Naive thymus-derived CD4-positive, alpha-beta T cell (primary cell): ENCODE measurements around the gene SEC23B. TPM values are rescaled to one million over a fixed set of nuclear protein-coding genes. Genes with fewer than 3 reads are reported as not detected.

Experiments
- ATAC-seq: fragments of 150-1000 bp; cut with Tn5 transposase; 2 replicates; pipeline ENCODE4 v1.10.0; 2021; ENCODE audit warnings: mild to moderate bottlenecking, moderate library complexity
- CTCF ChIA-PET: fragments of 350-600 bp; sonication (Branson Sonifier 250); formaldehyde crosslinking; loops from one replicate; lab custom pipeline; 2021; ENCODE audit warnings: antibody characterized with exemption; lab: Charles Lee
- POLR2A ChIA-PET: fragments of 350-600 bp; sonication (Branson Sonifier 250); formaldehyde crosslinking; loops from one replicate; lab custom pipeline; 2021; ENCODE audit warnings: antibody characterized with exemption, inconsistent platforms; lab: Charles Lee
- DNase-seq, 9 donors: peaks; one replicate each; pipeline versions ENCODE4 v3.0.0 to v3.0.0-alpha.2; 2020 to 2022; ENCODE audit warnings: mixed read lengths in 1 of 9
- H3K27ac ChIP-seq: one replicate; pipeline ENCODE4 v1.7.0; 2013; ENCODE audit warnings: mild to moderate bottlenecking, low read depth, low read length, moderate library complexity
- H3K27me3 ChIP-seq, 2 donors: one replicate each; pipeline ENCODE4 v1.7.0; 2013; ENCODE audit warnings: low read length in 2 of 2, mild to moderate bottlenecking in 2 of 2, moderate library complexity in 2 of 2; ENCODE audit not compliant: control insufficient read depth in 2 of 2, insufficient read depth in 2 of 2
- H3K36me3 ChIP-seq, 3 experiments: 1 replicate in 2 of 3; 2 replicates in 1 of 3; pipeline ENCODE4 v1.7.0; 2013; ENCODE audit warnings: low read length in 3 of 3, mild to moderate bottlenecking in 3 of 3, moderate library complexity in 1 of 3; ENCODE audit not compliant: insufficient read depth in 3 of 3, control insufficient read depth in 2 of 3
- H3K4me1 ChIP-seq, 2 donors: one replicate each; pipeline ENCODE4 v1.7.0; 2013; ENCODE audit warnings: low read length in 2 of 2, mild to moderate bottlenecking in 2 of 2, moderate library complexity in 1 of 2; ENCODE audit not compliant: control insufficient read depth in 2 of 2, insufficient read depth in 2 of 2
- H3K4me3 ChIP-seq: 2 replicates; pipeline ENCODE4 v1.7.0; 2013; ENCODE audit warnings: mild to moderate bottlenecking, low read length
- H3K9me3 ChIP-seq, 3 experiments: 1 replicate in 2 of 3; 2 replicates in 1 of 3; pipeline ENCODE4 v1.7.0; 2013; ENCODE audit warnings: low read length in 3 of 3; ENCODE audit not compliant: control insufficient read depth in 2 of 3
- H3K27ac Mint-ChIP-seq, 9 donors: one replicate each; pipeline ENCODE4 v1.8.0; 2020 to 2022; ENCODE audit warnings: mixed read lengths in 9 of 9, mild to moderate bottlenecking in 8 of 9, moderate library complexity in 5 of 9, inconsistent platforms in 2 of 9
- H3K27me3 Mint-ChIP-seq, 5 donors: one replicate each; pipeline ENCODE4 v1.8.0; 2021 to 2022; ENCODE audit warnings: mixed read lengths in 5 of 5, mild to moderate bottlenecking in 1 of 5
- H3K36me3 Mint-ChIP-seq, 5 donors: one replicate each; pipeline ENCODE4 v1.8.0; 2020 to 2022; ENCODE audit warnings: mixed read lengths in 5 of 5, mild to moderate bottlenecking in 3 of 5, inconsistent platforms in 1 of 5
- H3K4me1 Mint-ChIP-seq, 7 donors: one replicate each; pipeline ENCODE4 v1.8.0; 2020 to 2022; ENCODE audit warnings: mixed read lengths in 7 of 7, mild to moderate bottlenecking in 3 of 7, inconsistent platforms in 1 of 7
- H3K4me3 Mint-ChIP-seq, 10 donors: one replicate each; pipeline ENCODE4 v1.8.0; 2020 to 2022; ENCODE audit warnings: mild to moderate bottlenecking in 10 of 10, mixed read lengths in 10 of 10, moderate library complexity in 6 of 10, inconsistent platforms in 2 of 10
- H3K9me3 Mint-ChIP-seq, 11 donors: one replicate each; pipeline ENCODE4 v1.8.0; 2020 to 2022; ENCODE audit warnings: mixed read lengths in 11 of 11, mild to moderate bottlenecking in 4 of 11, inconsistent platforms in 1 of 11, moderate library complexity in 1 of 11
- intact Hi-C, 2 donors: fragments of 100-400 bp; cut with micrococcal nuclease; formaldehyde crosslinking; loops; one replicate each; pipeline ENCODE4 v1.15.1; 2023
- polyA plus RNA-seq, 2 donors: library from polyadenylated mRNA; unstranded; fragments of 300-500 nt; fragmentation: Illumina TruSeq; gene quantifications; one replicate each; pipeline ENCODE4 v1.2.3, GENCODE V29; 2021
- total RNA-seq, 6 experiments: library from RNA in 5 of 6; stranded (reverse) in 5 of 6; gene quantifications; 1 replicate in 5 of 6; 2 replicates in 1 of 6; pipeline ENCODE4 v1.2.3 and lab custom pipeline; 2021 to 2026

The SEC23B gene
- total and polyA plus RNA-seq, 7 experiments from 2014 or later = 38.7 to 102 (median 40.9) TPM

- H3K9me3 Mint-ChIP-seq = peaks cover 0 to 4% (median 0%) of the 10 kb centered on the region in 11 donors
- POLR2A ChIA-PET = interaction anchor here (0.8 to 1.6 kb wide), 8 partner anchors 12 to 885 kb away, joined by 3 to 20 read pairs (median 5); partner anchors contain the start of genes DTD1, KAT14, PET117 and RBBP9
- H3K4me3 ChIP-seq = peak within 1 kb of the TSS; percentile 76
These were observed 59.4 kb downstream of the SEC23B start, which contains the start of gene SMIM26 for GRCh38 chr20:18566892-18567738. Gene SMIM26 (plus strand): TSS chr20:18567432. CDS start chr20:18567479, 47 bp downstream.

GRCh38 chr20:18567739-18568091 lies 60.0 kb downstream of the SEC23B start:
- H3K27ac ChIP-seq = peak overlapping the region; percentile 95
- Mint-ChIP-seq H3K36me3 (peaks cover 12 to 29% (median 24%) of the 10 kb centered on the region in 5 donors), H3K9me3 (peaks cover 0 to 5% (median 0%) of the 10 kb centered on the region in 11 donors), H3K4me3 (peak overlapping the region; percentile 93 to 99 (median 96)), H3K27me3 (no peaks in the 10 kb centered on the region), H3K4me1 (peaks cover 14 to 25% (median 22%) of the 10 kb centered on the region in 7 donors), H3K27ac (peak overlapping the region; percentile 92 to 100 (median 99))
- CTCF ChIA-PET = no interaction called here
- peaks cover 0 to 21% (median 4%) of the 10 kb centered on the region in 3 experiments for H3K36me3 ChIP-seq
- peak overlapping the region; percentile 76 for H3K4me3 ChIP-seq
- ATAC-seq (peak; percentile 5), DNase-seq (no peak)
- no peaks in the 10 kb centered on the region for H3K9me3 ChIP-seq
- intact Hi-C loops = loop anchor here (1.0 to 10.0 kb wide), 16 partner anchors 21 to 1995 kb away; partner anchors contain the start of genes DTD1 (in 2 of the 2), DZANK1 (in 2 of the 2), POLR3F (in 2 of the 2) and SEC23B (in 2 of the 2)
- no peaks in the 10 kb centered on the region for H3K27me3 ChIP-seq
- peaks cover 4 to 15% of the 10 kb centered on the region in 2 donors for H3K4me1 ChIP-seq
- POLR2A ChIA-PET = interaction anchor here (1.0 to 1.3 kb wide), 2 partner anchors 21 to 61 kb away, joined by 3 to 6 read pairs; partner anchors contain the start of genes DTD1 and SEC23B

More at GRCh38 chr20:18566892-18567738, 59.4 kb downstream of the SEC23B start, which contains the start of gene SMIM26:
- H3K27me3 Mint-ChIP-seq = no peaks in the 10 kb centered on the region
- ATAC-seq = peak; percentile 99
- peaks cover 4 to 15% of the 10 kb centered on the region in 2 donors for H3K4me1 ChIP-seq
- peaks cover 14 to 25% (median 22%) of the 10 kb centered on the region in 7 donors for H3K4me1 Mint-ChIP-seq
- intact Hi-C loops = loop anchor here (1.0 to 10.0 kb wide), 16 partner anchors 21 to 1995 kb away; partner anchors contain the start of genes DTD1 (in 2 of the 2), DZANK1 (in 2 of the 2), POLR3F (in 2 of the 2) and SEC23B (in 2 of the 2)
- H3K27me3 ChIP-seq = no peaks in the 10 kb centered on the region
- CTCF ChIA-PET = no interaction called here
- peak; percentile 85 to 94 (median 92) for DNase-seq
- peak within 1 kb of the TSS; percentile 92 to 100 (median 99) for H3K27ac Mint-ChIP-seq
- peak within 1 kb of the TSS; percentile 93 to 99 (median 96) for H3K4me3 Mint-ChIP-seq
- H3K27ac ChIP-seq = peak within 1 kb of the TSS; percentile 95
- peaks cover 0 to 23% (median 4%) of the 10 kb centered on the region in 3 experiments for H3K36me3 ChIP-seq
- H3K9me3 ChIP-seq = no peaks in the 10 kb centered on the region
- H3K36me3 Mint-ChIP-seq = peaks cover 12 to 29% (median 25%) of the 10 kb centered on the region in 5 donors

GRCh38 chr20:18571009-18571408 lies 63.3 kb downstream of the SEC23B start:
- Mint-ChIP-seq H3K36me3 (peaks cover 12 to 26% (median 21%) of the 10 kb centered on the region in 5 donors), H3K9me3 (peaks cover 0 to 5% (median 0%) of the 10 kb centered on the region in 11 donors), H3K27ac (peak overlapping the region in 4 of 9 donors; percentile 13 to 72 (median 34)), H3K4me3 (no peak overlapping the region), H3K27me3 (no peaks in the 10 kb centered on the region), H3K4me1 (peaks cover 14 to 25% (median 21%) of the 10 kb centered on the region in 7 donors)
- no peak for DNase-seq
- ChIA-PET POLR2A (interaction anchor here (0.7 to 1.0 kb wide), 2 partner anchors 14 to 63 kb away, joined by 3 read pairs; partner anchors contain the start of gene SEC23B), CTCF (interaction anchor here (0.6 kb wide), 1 partner anchor 63 kb away, joined by 4 read pairs; no protein-coding TSS in a partner anchor)
- H3K4me1 ChIP-seq = peaks cover 4 to 15% of the 10 kb centered on the region in 2 donors
- H3K27ac ChIP-seq = no peak overlapping the region
- H3K27me3 ChIP-seq = no peaks in the 10 kb centered on the region
- H3K4me3 ChIP-seq = no peak overlapping the region
- intact Hi-C loops = no loop called here
- no peak for ATAC-seq
- no peaks in the 10 kb centered on the region for H3K9me3 ChIP-seq
- peaks cover 0 to 21% (median 4%) of the 10 kb centered on the region in 3 experiments for H3K36me3 ChIP-seq

- peaks cover 12 to 26% (median 21%) of the 10 kb centered on the region in 5 donors for H3K36me3 Mint-ChIP-seq
- peaks cover 0 to 5% (median 0%) of the 10 kb centered on the region in 11 donors for H3K9me3 Mint-ChIP-seq
- POLR2A ChIA-PET = interaction anchor here (0.7 to 1.0 kb wide), 4 partner anchors 8 to 64 kb away, joined by 3 read pairs; partner anchors contain the start of gene SEC23B
- Histone ChIP-seq H3K9me3 (no peaks in the 10 kb centered on the region), H3K4me3 (no peak overlapping the region), H3K27ac (no peak overlapping the region), H3K36me3 (peaks cover 0 to 21% (median 4%) of the 10 kb centered on the region in 3 experiments), H3K27me3 (no peaks in the 10 kb centered on the region), H3K4me1 (peaks cover 2 to 11% of the 10 kb centered on the region in 2 donors)
- ATAC-seq = no peak
- CTCF ChIA-PET = no interaction called here
- H3K4me3 Mint-ChIP-seq = no peak overlapping the region
- no peaks in the 10 kb centered on the region for H3K27me3 Mint-ChIP-seq
- H3K4me1 Mint-ChIP-seq = peaks cover 10 to 22% (median 19%) of the 10 kb centered on the region in 7 donors
- intact Hi-C loops = no loop called here
- peak overlapping the region in 5 of 9 donors; percentile 25 to 74 (median 51) for H3K27ac Mint-ChIP-seq
- DNase-seq = no peak
These were observed 63.8 kb downstream of the SEC23B start for GRCh38 chr20:18571578-18571977.

GRCh38 chr20:18577942-18578341 lies 70.2 kb downstream of the SEC23B start:
- Histone ChIP-seq H3K27me3 (no peaks in the 10 kb centered on the region), H3K36me3 (no peaks in the 10 kb centered on the region), H3K27ac (no peak overlapping the region), H3K4me3 (no peak overlapping the region), H3K4me1 (no peaks in the 10 kb centered on the region), H3K9me3 (no peaks in the 10 kb centered on the region)
- intact Hi-C loops = no loop called here
- no peaks in the 10 kb centered on the region for H3K27me3 Mint-ChIP-seq
- no peak overlapping the region for H3K27ac Mint-ChIP-seq
- ChIA-PET CTCF (no interaction called here), POLR2A (interaction anchor here (1.0 to 1.6 kb wide), 2 partner anchors 10 to 11 kb away, joined by 4 to 5 read pairs; partner anchors contain the start of gene DTD1)
- no peaks in the 10 kb centered on the region for H3K36me3 Mint-ChIP-seq
- no peaks in the 10 kb centered on the region for H3K9me3 Mint-ChIP-seq
- no peak for DNase-seq
- ATAC-seq = no peak
- peaks cover 0 to 10% (median 5%) of the 10 kb centered on the region in 7 donors for H3K4me1 Mint-ChIP-seq
- H3K4me3 Mint-ChIP-seq = no peak overlapping the region

GRCh38 chr20:18578581-18578980 lies 70.8 kb downstream of the SEC23B start:
- Mint-ChIP-seq H3K27ac (peak overlapping the region in 4 of 9 donors; percentile 0 to 62 (median 32)), H3K4me3 (peak overlapping the region in 4 of 10 donors; percentile 21 to 55 (median 39))
- POLR2A ChIA-PET = interaction anchor here (1.0 to 1.6 kb wide), 2 partner anchors 9 to 12 kb away, joined by 4 to 5 read pairs; partner anchors contain the start of gene DTD1

More at GRCh38 chr20:18578581-18578980, 70.8 kb downstream of the SEC23B start:
- Mint-ChIP-seq H3K9me3 (no peaks in the 10 kb centered on the region), H3K27me3 (peaks cover 0 to 1% (median 0%) of the 10 kb centered on the region in 5 donors), H3K36me3 (no peaks in the 10 kb centered on the region), H3K4me1 (peaks cover 0 to 10% (median 5%) of the 10 kb centered on the region in 7 donors)
- intact Hi-C loops = no loop called here
- DNase-seq (no peak), ATAC-seq (no peak)
- H3K4me3 ChIP-seq = no peak overlapping the region
- H3K27ac ChIP-seq = no peak overlapping the region
- no peaks in the 10 kb centered on the region for H3K27me3 ChIP-seq
- CTCF ChIA-PET = no interaction called here
- H3K9me3 ChIP-seq = no peaks in the 10 kb centered on the region
- H3K4me1 ChIP-seq = no peaks in the 10 kb centered on the region
- H3K36me3 ChIP-seq = no peaks in the 10 kb centered on the region
